ENCODE data around the gene SLC6A17.

The SLC6A17 gene

GRCh38 chr1:110228381-110228780, 78.1 kb downstream of the SLC6A17 start:
- TF ChIP-seq CSDC2 (CRISPR knock-in tag; IDR thresholded peaks at IDR 0.05): no peak
- no peak for TF ChIP-seq ISL1 (CRISPR knock-in tag; IDR thresholded peaks at IDR 0.05)
- TF ChIP-seq ZNF565 (CRISPR knock-in tag; conservative IDR thresholded peaks at IDR 0.05; ENCODE audit: low read depth): no peak
- TF ChIP-seq PPARA (CRISPR knock-in tag; IDR thresholded peaks at IDR 0.05; ENCODE audit: borderline replicate concordance): no peak
- TF ChIP-seq ESRRG (CRISPR knock-in tag; IDR thresholded peaks at IDR 0.05): no peak
- TF ChIP-seq, protein P1, sequence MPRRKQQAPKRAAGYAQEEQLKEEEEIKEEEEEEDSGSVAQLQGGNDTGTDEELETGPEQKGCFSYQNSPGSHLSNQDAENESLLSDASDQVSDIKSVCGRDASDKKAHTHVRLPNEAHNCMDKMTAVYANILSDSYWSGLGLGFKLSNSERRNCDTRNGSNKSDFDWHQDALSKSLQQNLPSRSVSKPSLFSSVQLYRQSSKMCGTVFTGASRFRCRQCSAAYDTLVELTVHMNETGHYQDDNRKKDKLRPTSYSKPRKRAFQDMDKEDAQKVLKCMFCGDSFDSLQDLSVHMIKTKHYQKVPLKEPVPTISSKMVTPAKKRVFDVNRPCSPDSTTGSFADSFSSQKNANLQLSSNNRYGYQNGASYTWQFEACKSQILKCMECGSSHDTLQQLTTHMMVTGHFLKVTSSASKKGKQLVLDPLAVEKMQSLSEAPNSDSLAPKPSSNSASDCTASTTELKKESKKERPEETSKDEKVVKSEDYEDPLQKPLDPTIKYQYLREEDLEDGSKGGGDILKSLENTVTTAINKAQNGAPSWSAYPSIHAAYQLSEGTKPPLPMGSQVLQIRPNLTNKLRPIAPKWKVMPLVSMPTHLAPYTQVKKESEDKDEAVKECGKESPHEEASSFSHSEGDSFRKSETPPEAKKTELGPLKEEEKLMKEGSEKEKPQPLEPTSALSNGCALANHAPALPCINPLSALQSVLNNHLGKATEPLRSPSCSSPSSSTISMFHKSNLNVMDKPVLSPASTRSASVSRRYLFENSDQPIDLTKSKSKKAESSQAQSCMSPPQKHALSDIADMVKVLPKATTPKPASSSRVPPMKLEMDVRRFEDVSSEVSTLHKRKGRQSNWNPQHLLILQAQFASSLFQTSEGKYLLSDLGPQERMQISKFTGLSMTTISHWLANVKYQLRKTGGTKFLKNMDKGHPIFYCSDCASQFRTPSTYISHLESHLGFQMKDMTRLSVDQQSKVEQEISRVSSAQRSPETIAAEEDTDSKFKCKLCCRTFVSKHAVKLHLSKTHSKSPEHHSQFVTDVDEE (CRISPR knock-in tag; IDR thresholded peaks at IDR 0.05): no peak
- TF ChIP-seq ZFP30 (CRISPR knock-in tag; IDR thresholded peaks at IDR 0.05): no peak
- ATAC-seq: no peak

DNA sequence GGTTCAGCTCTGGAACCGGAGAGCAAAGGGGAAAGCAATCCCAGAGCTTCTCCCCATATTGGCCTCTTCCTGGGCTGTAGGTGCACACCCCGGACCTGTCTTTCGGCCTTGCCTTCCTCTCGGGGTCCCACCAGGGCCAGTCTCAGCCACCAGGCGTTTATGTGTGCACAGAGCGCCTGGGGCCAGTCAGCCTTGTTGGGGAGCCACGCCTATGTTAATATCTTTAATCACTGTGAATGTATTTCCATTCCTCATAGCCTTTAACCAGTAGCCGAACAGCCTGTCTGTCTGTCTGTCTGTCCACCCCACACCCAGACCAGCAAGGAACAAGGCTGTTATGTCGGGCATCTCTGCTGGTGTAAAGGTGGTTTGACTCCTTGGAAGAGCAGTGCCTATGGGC, 78.6 kb downstream of the SLC6A17 start:
- no peak for ATAC-seq
- TF ChIP-seq ZFP3 (CRISPR knock-in tag; IDR thresholded peaks at IDR 0.05): no peak
- TF ChIP-seq ZNF70 (CRISPR knock-in tag; IDR thresholded peaks at IDR 0.05): no peak
- no peak for TF ChIP-seq CREB5 (CRISPR knock-in tag; IDR thresholded peaks at IDR 0.05; ENCODE audit: low read depth)
- TF ChIP-seq ZNF8 (CRISPR knock-in tag; IDR thresholded peaks at IDR 0.05): no peak
- no peak for TF ChIP-seq PATZ1 (CRISPR knock-in tag; IDR thresholded peaks at IDR 0.05; ENCODE audit: borderline replicate concordance)
- TF ChIP-seq BACH2 (CRISPR knock-in tag; IDR thresholded peaks at IDR 0.05; ENCODE audit: borderline replicate concordance): no peak
- no peak for TF ChIP-seq ZNF565 (CRISPR knock-in tag; conservative IDR thresholded peaks at IDR 0.05; ENCODE audit: low read depth)
- no peak for TF ChIP-seq GLIS3 (CRISPR knock-in tag; IDR thresholded peaks at IDR 0.05)
- no peak for TF ChIP-seq SNAI2 (CRISPR knock-in tag; IDR thresholded peaks at IDR 0.05)
- no peak for TF ChIP-seq PPARA (CRISPR knock-in tag; IDR thresholded peaks at IDR 0.05; ENCODE audit: borderline replicate concordance)
- TF ChIP-seq OSR1 (CRISPR knock-in tag; IDR thresholded peaks at IDR 0.05): no peak
- TF ChIP-seq POU6F1 (CRISPR knock-in tag; IDR thresholded peaks at IDR 0.05; ENCODE audit: borderline replicate concordance, low read depth): no peak
- no peak for TF ChIP-seq TCF4 (CRISPR knock-in tag; IDR thresholded peaks at IDR 0.05; ENCODE audit: borderline replicate concordance)
- TF ChIP-seq ZC3H10 (CRISPR knock-in tag; IDR thresholded peaks at IDR 0.05): no peak
- no peak for TF ChIP-seq RARB (CRISPR knock-in tag; IDR thresholded peaks at IDR 0.05)
- TF ChIP-seq ZFP30 (CRISPR knock-in tag; IDR thresholded peaks at IDR 0.05): no peak
- TF ChIP-seq, protein P1 (CRISPR knock-in tag; IDR thresholded peaks at IDR 0.05): no peak
- TF ChIP-seq CSDC2 (CRISPR knock-in tag; IDR thresholded peaks at IDR 0.05): no peak
- TF ChIP-seq ISL1 (CRISPR knock-in tag; IDR thresholded peaks at IDR 0.05): no peak
